Measurements from ENCODE around the gene CA14.

CA14 gene

GRCh38 chr1:150288382-150288781, 30.8 kb downstream of the CA14 start:
- Histone ChIP-seq H3K79me2 (ENCODE audit: insufficient read depth, low read length) (peaks cover 14% of the 10 kb centered on the region; the same call in 1 of the 2 replicates), H3K4me1 (ENCODE audit: insufficient read depth, low read length, poor library complexity, severe bottlenecking) (peaks cover 8% of the 10 kb centered on the region), H3K9me3 (ENCODE audit: insufficient read depth, low read depth, low read length) (no peaks in the 10 kb centered on the region), H3K36me3 (ENCODE audit: insufficient read depth, low read length) (peaks cover 13% of the 10 kb centered on the region; the same call in 1 of the 2 replicates), H2AFZ (ENCODE audit: low read length) (no peak overlapping the region), H3K27me3 (ENCODE audit: insufficient read depth, low read length, poor library complexity, severe bottlenecking) (no peaks in the 10 kb centered on the region), H3K9me2 (replicated peaks; ENCODE audit: low read depth, low read length) (no peaks in the 10 kb centered on the region), H3K9ac (ENCODE audit: low read depth, low read length, poor library complexity, severe bottlenecking) (no peak overlapping the region), H3F3A (ENCODE audit: low read depth) (no peaks in the 10 kb centered on the region), H3K4me2 (ENCODE audit: low read depth, low read length, poor library complexity, severe bottlenecking) (no peak overlapping the region), H4K20me1 (ENCODE audit: insufficient read depth, low read length, poor library complexity, severe bottlenecking) (no peaks in the 10 kb centered on the region), H3K4me3 (ENCODE audit: low read length, poor library complexity, severe bottlenecking) (no peak overlapping the region)
- TF ChIP-seq, protein P1, sequence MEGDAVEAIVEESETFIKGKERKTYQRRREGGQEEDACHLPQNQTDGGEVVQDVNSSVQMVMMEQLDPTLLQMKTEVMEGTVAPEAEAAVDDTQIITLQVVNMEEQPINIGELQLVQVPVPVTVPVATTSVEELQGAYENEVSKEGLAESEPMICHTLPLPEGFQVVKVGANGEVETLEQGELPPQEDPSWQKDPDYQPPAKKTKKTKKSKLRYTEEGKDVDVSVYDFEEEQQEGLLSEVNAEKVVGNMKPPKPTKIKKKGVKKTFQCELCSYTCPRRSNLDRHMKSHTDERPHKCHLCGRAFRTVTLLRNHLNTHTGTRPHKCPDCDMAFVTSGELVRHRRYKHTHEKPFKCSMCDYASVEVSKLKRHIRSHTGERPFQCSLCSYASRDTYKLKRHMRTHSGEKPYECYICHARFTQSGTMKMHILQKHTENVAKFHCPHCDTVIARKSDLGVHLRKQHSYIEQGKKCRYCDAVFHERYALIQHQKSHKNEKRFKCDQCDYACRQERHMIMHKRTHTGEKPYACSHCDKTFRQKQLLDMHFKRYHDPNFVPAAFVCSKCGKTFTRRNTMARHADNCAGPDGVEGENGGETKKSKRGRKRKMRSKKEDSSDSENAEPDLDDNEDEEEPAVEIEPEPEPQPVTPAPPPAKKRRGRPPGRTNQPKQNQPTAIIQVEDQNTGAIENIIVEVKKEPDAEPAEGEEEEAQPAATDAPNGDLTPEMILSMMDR (conservative IDR thresholded peaks at IDR 0.05; ENCODE audit: low read length): no peak
- no peak for TF ChIP-seq EZH2phosphoT487 (IDR thresholded peaks at IDR 0.05; ENCODE audit: borderline replicate concordance)

DNA sequence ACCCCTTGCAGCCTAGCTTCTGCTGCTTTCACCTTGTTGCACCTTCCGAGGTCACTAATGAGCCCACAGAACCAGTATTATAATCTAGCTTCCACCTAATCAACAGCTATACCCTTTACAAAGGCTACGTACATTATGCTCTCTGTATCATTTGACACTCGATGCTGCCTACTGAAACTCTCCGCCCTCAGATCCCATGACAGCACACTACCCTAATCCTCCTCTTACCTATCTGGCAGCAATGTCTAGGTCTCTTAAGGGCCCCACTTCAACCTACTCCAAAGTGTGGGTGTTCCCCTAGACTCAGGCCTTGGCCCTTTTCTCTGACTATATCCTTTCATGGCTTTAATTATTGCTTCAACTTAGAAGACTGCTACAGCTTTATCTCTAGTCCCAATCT, 31.2 kb downstream of the CA14 start:
- peaks cover 10% of the 10 kb centered on the region for H3K4me1 ChIP-seq (ENCODE audit: insufficient read depth, low read length, poor library complexity, severe bottlenecking)
- H3K79me2 ChIP-seq (ENCODE audit: insufficient read depth, low read length): peaks cover 12% of the 10 kb centered on the region
- no peaks in the 10 kb centered on the region for H3K9me3 ChIP-seq (ENCODE audit: insufficient read depth, low read depth, low read length)
- H2AFZ ChIP-seq (ENCODE audit: low read length): no peak overlapping the region
- H3K9ac ChIP-seq (ENCODE audit: low read depth, low read length, poor library complexity, severe bottlenecking): no peak overlapping the region
- no peak overlapping the region for H3K4me2 ChIP-seq (ENCODE audit: low read depth, low read length, poor library complexity, severe bottlenecking)
- peaks cover 13% of the 10 kb centered on the region; the same call in 1 of the 2 replicates for H3K36me3 ChIP-seq (ENCODE audit: insufficient read depth, low read length)
- TF ChIP-seq, protein P1 (conservative IDR thresholded peaks at IDR 0.05; ENCODE audit: low read length): no peak
- no peak for TF ChIP-seq EZH2phosphoT487 (IDR thresholded peaks at IDR 0.05; ENCODE audit: borderline replicate concordance)
- H3K27me3 ChIP-seq (ENCODE audit: insufficient read depth, low read length, poor library complexity, severe bottlenecking): no peaks in the 10 kb centered on the region
- no peaks in the 10 kb centered on the region for H3F3A ChIP-seq (ENCODE audit: low read depth)
- no peak overlapping the region for H3K4me3 ChIP-seq (ENCODE audit: low read length, poor library complexity, severe bottlenecking)
- no peaks in the 10 kb centered on the region for H3K9me2 ChIP-seq (replicated peaks; ENCODE audit: low read depth, low read length)
- no peaks in the 10 kb centered on the region for H4K20me1 ChIP-seq (ENCODE audit: insufficient read depth, low read length, poor library complexity, severe bottlenecking)

DNA sequence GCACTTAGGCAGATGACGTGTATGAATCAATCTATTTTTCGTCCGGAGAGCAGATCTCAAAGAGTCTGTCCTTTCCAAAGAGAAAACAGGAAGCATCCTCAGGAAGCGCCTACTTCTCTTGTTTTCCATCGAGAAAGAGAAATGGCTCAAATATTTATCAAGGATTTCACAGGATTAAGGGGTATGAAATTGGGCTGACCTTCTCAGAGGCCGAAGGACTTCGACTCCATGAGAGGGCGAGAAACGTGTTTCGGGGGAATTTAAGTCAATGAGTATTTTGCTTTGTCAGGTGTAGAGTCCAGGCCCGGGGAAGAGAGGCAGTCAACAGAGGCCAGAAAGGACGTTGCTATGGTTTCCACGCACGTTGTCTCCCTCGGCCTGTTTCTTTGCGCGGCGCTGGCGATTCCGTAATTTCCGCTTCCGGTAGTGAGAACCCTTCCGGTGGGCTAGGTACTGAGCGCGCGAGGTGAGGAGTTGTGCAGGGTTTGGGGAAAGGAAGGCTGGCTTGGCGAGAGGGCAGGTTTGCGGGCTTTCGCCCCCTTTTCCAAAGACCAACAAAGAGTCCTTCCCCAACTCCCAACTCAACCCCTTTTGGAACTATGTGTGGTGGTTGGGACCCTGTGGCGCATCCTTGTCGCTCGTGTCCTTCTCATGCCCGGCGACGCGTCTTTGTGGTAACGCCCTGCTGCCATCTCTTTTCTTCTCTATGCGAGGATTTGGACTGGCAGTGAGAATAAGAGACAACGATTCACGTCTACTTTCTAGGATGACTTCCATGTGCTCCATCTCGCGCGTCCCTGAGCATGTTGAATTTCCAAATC, 36.1 kb downstream of the CA14 start, which contains the start of gene MRPS21:
TSS of gene MRPS21 (plus strand) at position 429 of the 821 bp plus-strand sequence. CDS start 506 bp downstream, outside the sequence.
- Histone ChIP-seq H3K4me1 (ENCODE audit: insufficient read depth, low read length, poor library complexity, severe bottlenecking) (peaks cover 24% of the 10 kb centered on the region), H3K79me2 (ENCODE audit: insufficient read depth, low read length) (peaks cover 29% of the 10 kb centered on the region), H3K4me2 (ENCODE audit: low read depth, low read length, poor library complexity, severe bottlenecking) (peak within 1 kb of the TSS; percentile 82), H3K27me3 (ENCODE audit: insufficient read depth, low read length, poor library complexity, severe bottlenecking) (no peaks in the 10 kb centered on the region), H3K36me3 (ENCODE audit: insufficient read depth, low read length) (no peaks in the 10 kb centered on the region), H3K9me3 (ENCODE audit: insufficient read depth, low read depth, low read length) (no peaks in the 10 kb centered on the region), H3K9me2 (replicated peaks; ENCODE audit: low read depth, low read length) (no peaks in the 10 kb centered on the region), H2AFZ (ENCODE audit: low read length) (peak within 1 kb of the TSS; percentile 91), H4K20me1 (ENCODE audit: insufficient read depth, low read length, poor library complexity, severe bottlenecking) (no peaks in the 10 kb centered on the region), H3K9ac (ENCODE audit: low read depth, low read length, poor library complexity, severe bottlenecking) (peak within 1 kb of the TSS; percentile 90), H3K4me3 (ENCODE audit: low read length, poor library complexity, severe bottlenecking) (peak within 1 kb of the TSS; percentile 93), H3F3A (ENCODE audit: low read depth) (no peaks in the 10 kb centered on the region)
- TF ChIP-seq, protein P1 (conservative IDR thresholded peaks at IDR 0.05; ENCODE audit: low read length): no peak
- no peak for TF ChIP-seq EZH2phosphoT487 (IDR thresholded peaks at IDR 0.05; ENCODE audit: borderline replicate concordance)

Measured in Loucy (cell line).